ENCODE data around the gene CERT1.

- TF ChIP-seq, protein P1, sequence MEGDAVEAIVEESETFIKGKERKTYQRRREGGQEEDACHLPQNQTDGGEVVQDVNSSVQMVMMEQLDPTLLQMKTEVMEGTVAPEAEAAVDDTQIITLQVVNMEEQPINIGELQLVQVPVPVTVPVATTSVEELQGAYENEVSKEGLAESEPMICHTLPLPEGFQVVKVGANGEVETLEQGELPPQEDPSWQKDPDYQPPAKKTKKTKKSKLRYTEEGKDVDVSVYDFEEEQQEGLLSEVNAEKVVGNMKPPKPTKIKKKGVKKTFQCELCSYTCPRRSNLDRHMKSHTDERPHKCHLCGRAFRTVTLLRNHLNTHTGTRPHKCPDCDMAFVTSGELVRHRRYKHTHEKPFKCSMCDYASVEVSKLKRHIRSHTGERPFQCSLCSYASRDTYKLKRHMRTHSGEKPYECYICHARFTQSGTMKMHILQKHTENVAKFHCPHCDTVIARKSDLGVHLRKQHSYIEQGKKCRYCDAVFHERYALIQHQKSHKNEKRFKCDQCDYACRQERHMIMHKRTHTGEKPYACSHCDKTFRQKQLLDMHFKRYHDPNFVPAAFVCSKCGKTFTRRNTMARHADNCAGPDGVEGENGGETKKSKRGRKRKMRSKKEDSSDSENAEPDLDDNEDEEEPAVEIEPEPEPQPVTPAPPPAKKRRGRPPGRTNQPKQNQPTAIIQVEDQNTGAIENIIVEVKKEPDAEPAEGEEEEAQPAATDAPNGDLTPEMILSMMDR (conservative IDR thresholded peaks at IDR 0.05; ENCODE audit: low read length), result no peak
- TF ChIP-seq EZH2phosphoT487 (IDR thresholded peaks at IDR 0.05; ENCODE audit: borderline replicate concordance), result no peak
Observed at GRCh38 chr5:75358117-75358516, 153.3 kb downstream of the CERT1 start.
